ENCODE data around the gene ASRGL1.

DNA sequence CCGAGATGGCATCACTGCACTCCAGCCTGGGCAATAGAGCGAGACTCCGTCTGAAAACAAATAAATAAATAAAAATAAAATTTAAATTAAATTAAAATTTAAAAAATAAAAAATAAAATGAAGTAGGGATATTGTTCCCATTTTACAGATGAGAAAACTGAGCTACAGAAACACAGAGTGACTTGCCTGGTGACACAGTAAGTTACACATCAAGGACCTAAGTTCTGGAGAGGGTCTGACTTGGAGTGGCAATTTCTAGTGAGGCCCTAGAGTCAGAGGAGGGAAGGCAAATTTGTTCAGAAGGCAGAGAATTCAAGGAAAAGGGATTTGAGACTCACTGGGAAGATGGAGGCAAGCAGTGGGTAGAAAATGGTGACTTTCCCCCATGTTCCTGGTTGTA lies 83.6 kb downstream of the ASRGL1 start:
- TF ChIP-seq CTCF (IDR thresholded peaks at IDR 0.05) (no peak), POLR2A (IDR thresholded peaks at IDR 0.05) (no peak)
